ENCODE results near the gene SND1. TPM values are rescaled to one million over a fixed set of nuclear protein-coding genes. Genes with fewer than 3 reads are reported as not detected.

The SND1 gene
- total RNA-seq, 1 experiment from 2014 or later = 223 TPM

- DNase-seq (ENCODE audit: low read depth) = no peak
Observed at GRCh38 chr7:127928852-127929251, 276.9 kb downstream of the SND1 start.

- DNase-seq (ENCODE audit: low read depth) = no peak
Observed at GRCh38 chr7:127930341-127931328, 278.6 kb downstream of the SND1 start.

- DNase-seq (ENCODE audit: low read depth) = no peak
Observed at GRCh38 chr7:127932076-127932475, 280.1 kb downstream of the SND1 start.

GRCh38 chr7:127932496-127932895 is 280.5 kb downstream of the SND1 start:
- DNase-seq (ENCODE audit: low read depth) = no peak

GRCh38 chr7:127933146-127933545 is 281.2 kb downstream of the SND1 start:
- DNase-seq (ENCODE audit: low read depth) = no peak

GRCh38 chr7:127934711-127935110 is 282.7 kb downstream of the SND1 start:
- no peak for DNase-seq (ENCODE audit: low read depth)

GRCh38 chr7:127935847-127936376 is 283.9 kb downstream of the SND1 start:
- DNase-seq (ENCODE audit: low read depth) = no peak

- DNase-seq (ENCODE audit: low read depth) = no peak
Observed at GRCh38 chr7:127937066-127937680, 285.2 kb downstream of the SND1 start.

GRCh38 chr7:127938588-127938987 is 286.6 kb downstream of the SND1 start:
- peak; percentile 92 for DNase-seq (ENCODE audit: low read depth)

GRCh38 chr7:127940381-127941160 is 288.6 kb downstream of the SND1 start:
- DNase-seq (ENCODE audit: low read depth) = no peak

- no peak for DNase-seq (ENCODE audit: low read depth)
Observed at GRCh38 chr7:127941476-127942210, 289.6 kb downstream of the SND1 start.

GRCh38 chr7:127943541-127944521 is 291.8 kb downstream of the SND1 start:
- peak; percentile 65 for DNase-seq (ENCODE audit: low read depth)

- no peak for DNase-seq (ENCODE audit: low read depth)
Observed at GRCh38 chr7:127946111-127946510, 294.1 kb downstream of the SND1 start.

- peak; percentile 49 for DNase-seq (ENCODE audit: low read depth)
Observed at GRCh38 chr7:127946847-127947246, 294.9 kb downstream of the SND1 start.

- DNase-seq (ENCODE audit: low read depth) = no peak
Observed at GRCh38 chr7:127948312-127948711, 296.3 kb downstream of the SND1 start.

- no peak for DNase-seq (ENCODE audit: low read depth)
Observed at GRCh38 chr7:127948930-127949329, 296.9 kb downstream of the SND1 start.

GRCh38 chr7:127949769-127950222 is 297.8 kb downstream of the SND1 start:
- DNase-seq (ENCODE audit: low read depth) = no peak

- no peak for DNase-seq (ENCODE audit: low read depth)
Observed at GRCh38 chr7:127950233-127950935, 298.4 kb downstream of the SND1 start.

All from LHCN-M2 (cell line).